Osteoblast (primary cell): ENCODE data around the gene PLXDC2. TPM values are rescaled to one million over a fixed set of nuclear protein-coding genes. Genes with fewer than 3 reads are reported as not detected.

ENCODE experiments used
- DNase-seq: peaks from one replicate; pipeline ENCODE4 v3.0.0; 2011; ENCODE audit warnings: low spot score, mixed read lengths; ENCODE audit not compliant: insufficient read length; ENCODE audit errors: missing footprints
- H2AFZ ChIP-seq: 2 replicates; pipeline ENCODE4 v1.6.0; 2011; ENCODE audit warnings: mild to moderate bottlenecking, low read length
- H3K27ac ChIP-seq: 2 replicates; pipeline ENCODE4 v1.5.1; 2011; ENCODE audit warnings: mild to moderate bottlenecking, low read depth, low read length, moderate library complexity
- H3K27me3 ChIP-seq: 2 replicates; pipeline ENCODE4 v1.6.0; 2012; ENCODE audit warnings: mild to moderate bottlenecking, control low read depth, inconsistent platforms, low read length, moderate library complexity; ENCODE audit not compliant: insufficient read depth
- H3K36me3 ChIP-seq: 2 replicates; pipeline ENCODE4 v1.5.1; 2011; ENCODE audit warnings: mild to moderate bottlenecking, low read length, control low read depth, moderate library complexity; ENCODE audit not compliant: insufficient read depth
- H3K4me1 ChIP-seq: 2 replicates; pipeline ENCODE4 v1.5.1; 2011; ENCODE audit warnings: mild to moderate bottlenecking, low read length, control low read depth, moderate library complexity; ENCODE audit not compliant: insufficient read depth
- H3K4me2 ChIP-seq: 2 replicates; pipeline ENCODE4 v1.6.0; 2011; ENCODE audit warnings: mild to moderate bottlenecking, low read length; ENCODE audit not compliant: insufficient read depth
- H3K4me3 ChIP-seq: fragments of 200-600 bp; sonication (generic); 3 replicates; pipeline ENCODE4 v1.5.1; 2012; ENCODE audit warnings: mild to moderate bottlenecking, low read length, inconsistent platforms; ENCODE audit not compliant: insufficient read depth
- H3K79me2 ChIP-seq: 2 replicates; pipeline ENCODE4 v1.6.0; 2012; ENCODE audit warnings: mild to moderate bottlenecking, low read length, control low read depth, inconsistent platforms; ENCODE audit not compliant: insufficient read depth
- H3K9me3 ChIP-seq: 2 replicates; pipeline ENCODE4 v1.5.1; 2011; ENCODE audit warnings: low read depth, low read length, control low read depth
- H4K20me1 ChIP-seq: 2 replicates; pipeline ENCODE4 v1.6.0; 2012; ENCODE audit warnings: mild to moderate bottlenecking, low read length, control low read depth; ENCODE audit not compliant: insufficient read depth
- total RNA-seq: library from RNA; depleted of rRNA; stranded (reverse); fragments of >200 nt; gene quantifications from 2 replicates; pipeline ENCODE4 v1.2.3, GENCODE V29; 2012
- TF ChIP-seq, protein P1 (sequence below): IDR thresholded peaks from 2 replicates; pipeline ENCODE4 v1.5.1; 2011; ENCODE audit warnings: mild to moderate bottlenecking, low read depth, low read length, moderate library complexity; ENCODE audit errors: extremely low read depth

Gene PLXDC2
- total RNA-seq, 1 donor: 63.3 TPM

DNA sequence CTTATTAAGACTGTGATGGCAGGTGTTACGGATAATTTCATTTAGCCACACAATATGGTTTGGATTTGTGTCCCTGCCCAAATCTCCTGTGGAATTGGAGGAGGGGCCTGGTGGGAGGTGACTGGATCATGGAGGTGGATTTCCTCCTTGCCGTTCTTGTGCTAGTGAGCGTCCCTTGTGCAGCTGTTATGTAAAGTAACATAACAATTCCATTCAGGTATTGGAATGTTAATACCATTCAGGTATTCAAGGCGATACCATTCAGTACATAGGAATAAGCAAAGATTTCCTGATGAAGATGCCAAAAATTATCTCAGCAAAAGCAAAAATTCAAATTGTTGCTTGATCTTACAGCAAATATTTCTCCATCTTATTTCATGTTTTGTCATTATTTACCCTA is 32.5 kb upstream of the PLXDC2 start:
- no peak overlapping the region for H3K4me3 ChIP-seq
- H3K4me1 ChIP-seq: no peaks in the 10 kb centered on the region
- no peaks in the 10 kb centered on the region for H4K20me1 ChIP-seq
- TF ChIP-seq, protein P1, sequence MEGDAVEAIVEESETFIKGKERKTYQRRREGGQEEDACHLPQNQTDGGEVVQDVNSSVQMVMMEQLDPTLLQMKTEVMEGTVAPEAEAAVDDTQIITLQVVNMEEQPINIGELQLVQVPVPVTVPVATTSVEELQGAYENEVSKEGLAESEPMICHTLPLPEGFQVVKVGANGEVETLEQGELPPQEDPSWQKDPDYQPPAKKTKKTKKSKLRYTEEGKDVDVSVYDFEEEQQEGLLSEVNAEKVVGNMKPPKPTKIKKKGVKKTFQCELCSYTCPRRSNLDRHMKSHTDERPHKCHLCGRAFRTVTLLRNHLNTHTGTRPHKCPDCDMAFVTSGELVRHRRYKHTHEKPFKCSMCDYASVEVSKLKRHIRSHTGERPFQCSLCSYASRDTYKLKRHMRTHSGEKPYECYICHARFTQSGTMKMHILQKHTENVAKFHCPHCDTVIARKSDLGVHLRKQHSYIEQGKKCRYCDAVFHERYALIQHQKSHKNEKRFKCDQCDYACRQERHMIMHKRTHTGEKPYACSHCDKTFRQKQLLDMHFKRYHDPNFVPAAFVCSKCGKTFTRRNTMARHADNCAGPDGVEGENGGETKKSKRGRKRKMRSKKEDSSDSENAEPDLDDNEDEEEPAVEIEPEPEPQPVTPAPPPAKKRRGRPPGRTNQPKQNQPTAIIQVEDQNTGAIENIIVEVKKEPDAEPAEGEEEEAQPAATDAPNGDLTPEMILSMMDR: no peak
- H3K79me2 ChIP-seq: no peaks in the 10 kb centered on the region
- DNase-seq: no peak
- no peaks in the 10 kb centered on the region for H3K36me3 ChIP-seq
- H3K4me2 ChIP-seq: no peak overlapping the region
- no peaks in the 10 kb centered on the region for H3K9me3 ChIP-seq
- no peak overlapping the region for H2AFZ ChIP-seq
- no peak overlapping the region for H3K27ac ChIP-seq
- no peaks in the 10 kb centered on the region for H3K27me3 ChIP-seq

DNA sequence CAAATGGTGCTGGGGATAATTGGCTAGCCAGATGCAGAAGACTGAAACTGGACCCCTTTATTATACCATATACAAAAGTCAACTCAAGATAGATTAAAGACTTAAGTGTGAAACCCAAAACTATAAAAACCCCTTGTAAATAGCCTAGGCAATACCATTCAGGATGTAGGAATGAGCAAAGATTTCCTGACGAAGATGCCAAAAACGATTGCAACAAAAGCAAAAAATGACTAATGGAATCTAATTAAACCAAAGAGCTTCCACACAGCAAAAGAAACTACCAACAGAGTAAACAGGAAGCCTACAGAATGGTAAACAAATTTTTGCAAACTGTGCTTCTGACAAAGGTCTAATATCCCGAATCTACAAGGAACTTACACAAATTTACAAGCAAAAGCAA is 30.9 kb upstream of the PLXDC2 start:
- H3K9me3 ChIP-seq: no peaks in the 10 kb centered on the region
- no peaks in the 10 kb centered on the region for H3K36me3 ChIP-seq
- H3K4me3 ChIP-seq: no peak overlapping the region
- no peaks in the 10 kb centered on the region for H4K20me1 ChIP-seq
- TF ChIP-seq, protein P1: no peak
- no peak overlapping the region for H3K4me2 ChIP-seq
- no peak overlapping the region for H2AFZ ChIP-seq
- H3K79me2 ChIP-seq: no peaks in the 10 kb centered on the region
- DNase-seq: no peak
- H3K27me3 ChIP-seq: no peaks in the 10 kb centered on the region
- no peaks in the 10 kb centered on the region for H3K4me1 ChIP-seq
- no peak overlapping the region for H3K27ac ChIP-seq

DNA sequence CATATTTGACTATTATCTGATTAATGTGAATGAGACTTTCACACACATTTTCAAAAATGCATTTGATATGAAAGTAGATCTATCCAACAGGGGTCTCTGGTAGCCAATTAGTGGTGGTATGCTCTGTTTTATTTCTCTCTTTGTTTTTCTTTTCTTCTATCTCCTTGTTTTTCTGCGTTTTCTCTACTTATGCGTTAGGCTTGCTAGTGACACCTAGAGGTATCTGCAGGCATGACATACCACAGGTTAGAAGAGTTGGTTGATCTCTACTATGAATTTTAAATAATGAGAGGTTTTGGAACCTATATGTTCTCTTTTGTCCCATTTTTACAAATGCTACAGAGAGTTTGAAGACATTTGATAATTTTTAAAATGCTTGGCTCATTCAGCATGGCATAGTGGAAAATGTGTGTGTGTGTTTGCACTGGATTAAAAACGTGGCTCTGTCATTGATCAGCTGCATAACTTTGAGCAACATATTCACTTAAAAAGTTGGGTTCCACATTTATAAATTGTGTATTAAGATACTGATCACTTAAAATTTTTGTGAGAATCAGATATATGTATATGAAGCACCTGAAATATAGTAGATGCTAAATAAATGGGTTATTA is 28.1 kb upstream of the PLXDC2 start:
- H4K20me1 ChIP-seq: no peaks in the 10 kb centered on the region
- no peaks in the 10 kb centered on the region for H3K79me2 ChIP-seq
- DNase-seq: no peak
- TF ChIP-seq, protein P1: peak; percentile 87
- no peaks in the 10 kb centered on the region for H3K27me3 ChIP-seq
- H3K4me3 ChIP-seq: no peak overlapping the region
- peak overlapping the region; percentile 27 for H3K4me2 ChIP-seq
- H2AFZ ChIP-seq: peak overlapping the region; percentile 49
- no peaks in the 10 kb centered on the region for H3K9me3 ChIP-seq
- no peak overlapping the region for H3K27ac ChIP-seq
- no peaks in the 10 kb centered on the region for H3K36me3 ChIP-seq
- H3K4me1 ChIP-seq: no peaks in the 10 kb centered on the region

DNA sequence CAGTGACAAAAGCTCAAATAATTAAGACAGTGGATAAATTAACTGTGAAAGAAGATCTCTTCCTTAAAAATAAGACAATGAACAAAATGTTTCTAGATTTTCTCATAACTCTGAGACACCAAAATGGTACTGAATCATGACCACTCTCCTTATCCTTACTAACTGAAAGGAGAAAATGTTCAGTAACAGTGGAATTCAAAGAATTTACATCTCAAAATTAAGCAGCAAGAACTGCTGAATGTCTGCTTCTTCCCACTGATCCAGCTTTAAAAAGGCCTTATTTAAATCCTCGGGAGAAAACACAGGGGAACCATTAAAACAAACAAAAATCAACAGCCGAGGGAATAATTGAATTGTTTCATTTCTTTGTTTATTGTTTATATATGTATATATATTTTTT is 27.3 kb upstream of the PLXDC2 start:
- H3K79me2 ChIP-seq: no peaks in the 10 kb centered on the region
- H4K20me1 ChIP-seq: no peaks in the 10 kb centered on the region
- H3K36me3 ChIP-seq: no peaks in the 10 kb centered on the region
- no peak overlapping the region for H3K27ac ChIP-seq
- H3K27me3 ChIP-seq: no peaks in the 10 kb centered on the region
- H3K4me3 ChIP-seq: no peak overlapping the region
- TF ChIP-seq, protein P1: no peak
- H3K4me1 ChIP-seq: no peaks in the 10 kb centered on the region
- H3K4me2 ChIP-seq: no peak overlapping the region
- DNase-seq: no peak
- no peaks in the 10 kb centered on the region for H3K9me3 ChIP-seq
- no peak overlapping the region for H2AFZ ChIP-seq
